Measurements from ENCODE around the gene NFIC.

DNA sequence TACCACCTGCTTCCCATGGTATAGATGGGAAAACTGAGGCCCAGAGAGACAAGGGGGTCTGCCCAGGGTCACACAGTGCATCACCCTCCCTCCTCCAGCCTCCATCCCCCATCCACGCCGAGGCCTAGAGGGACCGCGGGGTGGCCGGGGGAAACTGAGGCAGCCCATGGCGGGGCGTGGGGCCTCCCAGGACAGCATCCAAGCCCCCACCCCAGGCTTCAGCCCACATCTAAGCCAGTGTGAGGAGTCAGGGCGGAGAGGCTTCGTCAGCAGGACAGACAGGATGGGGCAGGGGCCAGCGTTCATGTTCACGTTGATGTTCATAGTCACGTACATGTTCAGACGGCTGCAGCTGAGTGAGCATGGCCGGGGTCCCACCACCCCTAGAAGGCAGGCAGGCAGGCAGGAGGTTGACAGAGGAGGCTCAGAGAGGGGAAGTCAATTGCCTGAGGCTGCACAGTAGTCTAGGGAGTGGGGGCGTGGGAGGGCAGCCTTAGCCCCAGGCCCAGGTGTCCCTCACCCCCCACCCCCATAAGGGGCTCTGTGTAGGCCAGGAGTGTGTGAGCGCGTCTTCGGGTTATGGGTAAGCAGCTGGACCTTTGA, 90.6 kb downstream of the NFIC start:
- TF ChIP-seq USF2 (IDR thresholded peaks at IDR 0.05; ENCODE audit: low read depth, low read length) (no peak), CTCF (conservative IDR thresholded peaks at IDR 0.05; ENCODE audit: low read depth, low read length) (no peak), BHLHE40 (IDR thresholded peaks at IDR 0.05; ENCODE audit: low read depth, low read length) (no peak), RCOR1 (IDR thresholded peaks at IDR 0.05; ENCODE audit: insufficient replicate concordance, low read length) (no peak), SMC3 (IDR thresholded peaks at IDR 0.05; ENCODE audit: low read depth, low read length) (no peak), MAZ (IDR thresholded peaks at IDR 0.05; ENCODE audit: borderline replicate concordance, low read depth, low read length) (no peak), POLR2A (IDR thresholded peaks at IDR 0.05; ENCODE audit: low read depth, low read length) (no peak), RAD21 (IDR thresholded peaks at IDR 0.05; ENCODE audit: low read length) (no peak), CHD1 (IDR thresholded peaks at IDR 0.05; ENCODE audit: low read depth, low read length) (no peak), ELK1 (IDR thresholded peaks at IDR 0.05; ENCODE audit: borderline replicate concordance, low read depth, low read length) (no peak), RFX5 (IDR thresholded peaks at IDR 0.05; ENCODE audit: low read depth, low read length) (no peak), MAFK (IDR thresholded peaks at IDR 0.05; ENCODE audit: low read depth, low read length) (no peak), CEBPB (IDR thresholded peaks at IDR 0.05; ENCODE audit: low read depth, low read length) (no peak), MXI1 (IDR thresholded peaks at IDR 0.05; ENCODE audit: borderline replicate concordance, low read depth, low read length) (no peak)
